OCI-LY1 (cell line): Measurements from ENCODE around the gene TBC1D5.
"Not testable (repeated sequence)": the region's sequence is repeated elsewhere in the genome, so short reads cannot be mapped to it uniquely, and the experiment has no call there.

Experiments used
- H2AFZ ChIP-seq: fragments of 200-600 bp; sonication (generic), shearing (Covaris generic); 2 replicates; pipeline ENCODE4 v1.6.0; 2014; ENCODE audit warnings: antibody characterized with exemption, mild to moderate bottlenecking, low read length
- H3F3A ChIP-seq: fragments of 200-600 bp; sonication (generic), shearing (Covaris generic); 2 replicates; pipeline ENCODE4 v1.6.0; 2014; ENCODE audit warnings: mild to moderate bottlenecking, antibody characterized with exemption, low read length, moderate library complexity; ENCODE audit not compliant: insufficient read depth
- H3K27ac ChIP-seq: fragments of 200-600 bp; sonication (generic); 2 replicates; pipeline ENCODE4 v1.5.1; 2014; ENCODE audit warnings: low read length, mixed run types, mild to moderate bottlenecking, low read depth; ENCODE audit not compliant: poor library complexity, severe bottlenecking
- H3K27me3 ChIP-seq: fragments of 200-600 bp; sonication (generic); 2 replicates; pipeline ENCODE4 v1.6.0; 2014; ENCODE audit warnings: antibody characterized with exemption, mild to moderate bottlenecking, low read length, moderate library complexity; ENCODE audit not compliant: insufficient read depth
- H3K36me3 ChIP-seq: fragments of 200-600 bp; sonication (generic); 2 replicates; pipeline ENCODE4 v1.6.1; 2014; ENCODE audit warnings: mild to moderate bottlenecking, antibody characterized with exemption, low read length, moderate library complexity, mixed read lengths; ENCODE audit not compliant: insufficient read depth
- H3K4me1 ChIP-seq: fragments of 200-600 bp; sonication (generic); 2 replicates; pipeline ENCODE4 v1.5.1; 2014; ENCODE audit warnings: mild to moderate bottlenecking, low read length, moderate library complexity; ENCODE audit not compliant: insufficient read depth, severe bottlenecking
- H3K4me2 ChIP-seq: fragments of 200-600 bp; sonication (generic), shearing (Covaris generic); 2 replicates; pipeline ENCODE4 v1.6.1; 2014; ENCODE audit warnings: low read length
- H3K4me3 ChIP-seq: fragments of 200-600 bp; sonication (generic); 2 replicates; pipeline ENCODE4 v1.5.1; 2014; ENCODE audit warnings: low read length, low read depth, mild to moderate bottlenecking, mixed read lengths; ENCODE audit not compliant: poor library complexity, severe bottlenecking
- H3K79me2 ChIP-seq: fragments of 200-600 bp; shearing (Covaris generic); 2 replicates; pipeline ENCODE4 v1.6.1; 2016; ENCODE audit warnings: mixed run types, low read length, mixed read lengths; ENCODE audit not compliant: insufficient read depth
- H3K9ac ChIP-seq: fragments of 200-600 bp; sonication (generic), shearing (Covaris generic); 2 replicates; pipeline ENCODE4 v1.6.1; 2014; ENCODE audit warnings: mild to moderate bottlenecking, low read length, mixed read lengths
- H3K9me2 ChIP-seq: fragments of 200-600 bp; sonication (generic), shearing (Covaris generic); 2 replicates; pipeline ENCODE4 v1.6.1; 2014; ENCODE audit warnings: low read depth, mild to moderate bottlenecking, low read length, mixed read lengths
- H3K9me3 ChIP-seq: fragments of 200-600 bp; shearing (Covaris generic); 2 replicates; pipeline ENCODE4 v1.6.1; 2014; ENCODE audit warnings: low read length, mixed read lengths
- H4K20me1 ChIP-seq: fragments of 200-600 bp; sonication (generic), shearing (Covaris generic); 2 replicates; pipeline ENCODE4 v1.6.0; 2016; ENCODE audit warnings: mild to moderate bottlenecking, low read length; ENCODE audit not compliant: insufficient read depth
- CTCF ChIP-seq: fragments of 200-600 bp; sonication (generic), shearing (Covaris generic); IDR thresholded peaks from 2 replicates; pipeline ENCODE4 v1.5.1; 2017; ENCODE audit warnings: mild to moderate bottlenecking, antibody characterized with exemption, low read length, moderate library complexity, mixed read lengths
- EZH2 ChIP-seq: fragments of 200-600 bp; sonication (generic), shearing (Covaris generic); IDR thresholded peaks from 2 replicates; pipeline ENCODE4 v1.8.0; 2017; ENCODE audit warnings: borderline replicate concordance, mixed run types, mild to moderate bottlenecking, antibody characterized with exemption, low read length, moderate library complexity, mixed read lengths

TBC1D5 gene

DNA sequence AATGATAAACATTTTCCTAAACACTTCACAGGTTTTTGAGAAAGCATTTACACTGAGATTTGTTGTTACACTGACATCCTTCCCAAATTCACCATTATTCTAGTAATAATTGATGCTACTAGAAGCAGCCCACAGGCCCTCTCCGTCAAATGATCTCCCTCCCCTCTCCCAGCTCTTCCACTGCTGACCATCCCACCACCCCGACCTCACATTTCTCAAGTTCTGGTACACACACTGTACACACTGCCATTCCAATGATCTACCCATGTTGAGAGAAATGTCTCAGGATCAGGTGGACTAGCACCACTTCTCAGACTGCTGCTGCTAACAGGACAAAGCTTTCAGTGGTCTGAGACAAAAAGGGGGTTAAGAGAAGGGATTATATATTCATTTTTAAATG, 3.5 kb downstream of the TBC1D5 start:
- no peak for TF ChIP-seq CTCF
- TF ChIP-seq EZH2: no peak
- no peaks in the 10 kb centered on the region for H3F3A ChIP-seq
- peak overlapping the region; percentile 91 for H3K4me2 ChIP-seq
- no peaks in the 10 kb centered on the region for H4K20me1 ChIP-seq
- peaks cover 52% of the 10 kb centered on the region for H3K4me1 ChIP-seq
- peak overlapping the region; percentile 68 for H3K4me3 ChIP-seq
- H3K9ac ChIP-seq: peak overlapping the region; percentile 85
- H3K36me3 ChIP-seq: no peaks in the 10 kb centered on the region
- no peaks in the 10 kb centered on the region for H3K27me3 ChIP-seq
- peaks cover 25% of the 10 kb centered on the region for H3K79me2 ChIP-seq
- H3K9me2 ChIP-seq: no peaks in the 10 kb centered on the region
- peak overlapping the region; percentile 94 for H3K27ac ChIP-seq
- H3K9me3 ChIP-seq: no peaks in the 10 kb centered on the region
- H2AFZ ChIP-seq: no peak overlapping the region

- Histone ChIP-seq H2AFZ (no peak overlapping the region), H3K27me3 (no peaks in the 10 kb centered on the region), H3K9ac (no peak overlapping the region), H3K36me3 (no peaks in the 10 kb centered on the region), H3K9me2 (no peaks in the 10 kb centered on the region), H4K20me1 (no peaks in the 10 kb centered on the region), H3K9me3 (no peaks in the 10 kb centered on the region), H3K4me2 (peak overlapping the region; percentile 91; the same call in 1 of the 2 replicates), H3F3A (no peaks in the 10 kb centered on the region), H3K4me1 (peaks cover 46% of the 10 kb centered on the region), H3K27ac (no peak overlapping the region), H3K4me3 (no peak overlapping the region), H3K79me2 (peaks cover 25% of the 10 kb centered on the region)
- TF ChIP-seq EZH2: no peak
- no peak for TF ChIP-seq CTCF
Observed at GRCh38 chr3:17738219-17738618, 4.2 kb downstream of the TBC1D5 start.

DNA sequence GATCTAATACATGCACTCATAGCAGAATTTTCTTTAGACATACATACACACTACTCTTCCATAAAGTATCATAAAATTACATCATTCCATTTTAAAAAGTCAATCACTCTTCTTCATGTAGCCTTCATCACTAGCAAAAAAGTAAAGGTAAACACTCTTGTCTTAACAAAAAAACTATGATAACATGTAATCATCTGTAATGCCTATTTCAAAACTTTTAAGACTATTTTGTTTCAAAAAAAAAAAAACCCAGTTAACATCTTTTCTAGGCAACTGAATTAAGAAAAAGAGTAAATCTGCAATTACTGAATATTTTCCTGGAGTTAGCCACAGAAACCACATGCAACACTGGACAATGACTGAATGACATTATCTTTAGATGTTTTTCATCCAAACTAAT, 4.8 kb downstream of the TBC1D5 start:
- no peak for TF ChIP-seq CTCF
- TF ChIP-seq EZH2: no peak
- H3K4me3 ChIP-seq: no peak overlapping the region
- peaks cover 25% of the 10 kb centered on the region for H3K79me2 ChIP-seq
- peaks cover 41% of the 10 kb centered on the region for H3K4me1 ChIP-seq
- no peaks in the 10 kb centered on the region for H3K27me3 ChIP-seq
- H3F3A ChIP-seq: no peaks in the 10 kb centered on the region
- H3K36me3 ChIP-seq: no peaks in the 10 kb centered on the region
- no peak overlapping the region for H2AFZ ChIP-seq
- no peaks in the 10 kb centered on the region for H3K9me2 ChIP-seq
- H3K27ac ChIP-seq: no peak overlapping the region
- no peaks in the 10 kb centered on the region for H4K20me1 ChIP-seq
- H3K9me3 ChIP-seq: no peaks in the 10 kb centered on the region
- peak overlapping the region; percentile 13; the same call in 1 of the 2 replicates for H3K4me2 ChIP-seq
- H3K9ac ChIP-seq: no peak overlapping the region

DNA sequence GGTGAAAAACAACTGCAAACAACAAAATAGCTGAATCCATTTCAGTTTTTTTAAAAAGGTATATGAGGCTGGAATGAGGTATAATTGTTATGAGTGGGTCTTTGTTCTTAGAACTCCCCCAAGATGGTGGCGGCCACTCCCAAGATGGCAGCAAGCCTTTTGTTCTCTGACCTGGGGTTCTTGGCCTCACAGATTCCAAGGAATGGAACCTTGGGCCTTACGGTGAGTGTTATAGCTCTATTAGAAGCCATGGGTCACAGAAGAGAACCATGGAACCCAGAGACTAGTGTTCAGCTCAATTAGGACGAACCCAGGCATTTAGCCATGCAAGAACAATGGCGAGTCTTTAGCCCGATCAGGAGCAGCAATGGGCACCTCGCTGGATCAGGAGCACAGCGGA, 7.1 kb downstream of the TBC1D5 start:
- H4K20me1 ChIP-seq, H3K9ac ChIP-seq, H3K4me2 ChIP-seq, H3K27me3 ChIP-seq, H3K4me3 ChIP-seq, H2AFZ ChIP-seq, H3K9me2 ChIP-seq, H3K27ac ChIP-seq, H3F3A ChIP-seq, H3K9me3 ChIP-seq, H3K36me3 ChIP-seq: not testable (repeated sequence)
- Histone ChIP-seq H3K79me2 (peaks cover 13% of the 10 kb centered on the region; the same call in 1 of the 2 replicates), H3K4me1 (peaks cover 29% of the 10 kb centered on the region)
